H1 (cell line): ENCODE measurements around the gene MRPS27. TPM values are rescaled to one million over a fixed set of nuclear protein-coding genes. Genes with fewer than 3 reads are reported as not detected.

ENCODE experiments used
- CTCF ChIA-PET: fragments of 300-600 bp; sonication (Branson Sonifier 250); formaldehyde crosslinking; loops from one replicate; lab custom pipeline; 2021; ENCODE audit not compliant: partially characterized antibody; lab: Charles Lee
- POLR2A ChIA-PET: fragments of 300-600 bp; sonication (Branson Sonifier 250); formaldehyde crosslinking; loops from one replicate; lab custom pipeline; 2021; ENCODE audit warnings: inconsistent platforms; ENCODE audit not compliant: partially characterized antibody; lab: Charles Lee
- DNase-seq, 2 experiments: peaks; one replicate each; pipeline versions ENCODE4 v3.0.0 to v3.0.0-alpha.2; 2010 to 2022; ENCODE audit warnings: low spot score in 2 of 2, low read depth in 1 of 2, mixed read lengths in 1 of 2
- FAIRE-seq: peaks from 2 replicates; lab custom pipeline; 2011; peaks lifted over from hg19 to GRCh38; lab: Jason Lieb, UNC
- H2AFZ ChIP-seq: 2 replicates; pipeline ENCODE4 v1.8.1; 2012; ENCODE audit warnings: low read length, inconsistent platforms
- H2AK5ac ChIP-seq: 2 replicates; pipeline ENCODE4 v1.6.1; 2013; ENCODE audit warnings: low read depth, low read length
- H2BK120ac ChIP-seq: replicated peaks from 2 replicates; pipeline ENCODE3; 2013; ENCODE audit warnings: low read depth, low read length, inconsistent platforms
- H2BK12ac ChIP-seq: 2 replicates; pipeline ENCODE4 v1.6.1; 2013; ENCODE audit warnings: low read depth, low read length
- H2BK15ac ChIP-seq: 2 replicates; pipeline ENCODE4 v1.6.1; 2013; ENCODE audit warnings: low read length
- H2BK20ac ChIP-seq: 2 replicates; pipeline ENCODE4 v1.6.1; 2013; ENCODE audit warnings: low read length
- H2BK5ac ChIP-seq: 2 replicates; pipeline ENCODE4 v1.6.1; 2013; ENCODE audit warnings: low read depth, low read length
- H3K14ac ChIP-seq: 2 replicates; pipeline ENCODE4 v1.6.1; 2013; ENCODE audit warnings: inconsistent platforms; ENCODE audit not compliant: insufficient read length
- H3K18ac ChIP-seq: 2 replicates; pipeline ENCODE4 v1.6.1; 2013; ENCODE audit warnings: low read length; ENCODE audit errors: extremely low read depth
- H3K23ac ChIP-seq: 2 replicates; pipeline ENCODE4 v1.6.1; 2013; ENCODE audit warnings: inconsistent platforms; ENCODE audit not compliant: insufficient read length
- H3K23me2 ChIP-seq: 2 replicates; pipeline ENCODE4 v1.6.1; 2013; ENCODE audit warnings: low read depth, low read length
- H3K27ac ChIP-seq: 2 replicates; pipeline ENCODE4 v1.6.1; 2011; ENCODE audit warnings: low read depth, low read length, inconsistent platforms
- H3K27me3 ChIP-seq, 4 experiments: replicated peaks in 1 of 4; 1 replicate in 1 of 4; 2 replicates in 3 of 4; pipeline versions ENCODE4 v1.6.1 to v1.8.1; 2011 to 2013; ENCODE audit warnings: low read length in 3 of 4, mild to moderate bottlenecking in 3 of 4, inconsistent platforms in 2 of 4, mixed read lengths in 2 of 4, moderate library complexity in 1 of 4; ENCODE audit not compliant: control insufficient read depth in 3 of 4, insufficient read depth in 3 of 4; ENCODE audit errors: extremely low read depth in 1 of 4
- H3K36me3 ChIP-seq, 4 experiments: 2 replicates each; pipeline versions ENCODE4 v1.6.1 to v1.8.1; 2011 to 2013; ENCODE audit warnings: mild to moderate bottlenecking in 4 of 4, low read length in 3 of 4, moderate library complexity in 2 of 4, control low read depth in 1 of 4, inconsistent platforms in 1 of 4; ENCODE audit not compliant: insufficient read depth in 4 of 4, control insufficient read depth in 2 of 4
- H3K4ac ChIP-seq: replicated peaks from 2 replicates; pipeline ENCODE3; 2013; ENCODE audit warnings: low read length, low read depth, mixed read lengths, inconsistent platforms; ENCODE audit not compliant: insufficient read length
- H3K4me1 ChIP-seq, 4 experiments: replicated peaks in 1 of 4; 1 replicate in 1 of 4; 2 replicates in 3 of 4; pipeline versions ENCODE4 v1.6.1 to v1.8.1; 2011 to 2013; ENCODE audit warnings: low read length in 3 of 4, inconsistent platforms in 2 of 4, mixed read lengths in 1 of 4; ENCODE audit not compliant: insufficient read depth in 4 of 4, control insufficient read depth in 3 of 4
- H3K4me2 ChIP-seq, 2 experiments: 2 replicates each; pipeline versions ENCODE4 v1.6.1 to v1.8.1; 2011 to 2013; ENCODE audit warnings: low read depth in 2 of 2, low read length in 2 of 2, control low read depth in 1 of 2, inconsistent platforms in 1 of 2, mild to moderate bottlenecking in 1 of 2; ENCODE audit not compliant: insufficient read depth in 1 of 2
- H3K4me3 ChIP-seq, 4 experiments: fragments of 200-600, 300-600 bp in 1 of 4; sonication (generic), shearing (Covaris generic), sonication (Bioruptor Twin) in 1 of 4; 2 replicates each; pipeline versions ENCODE4 v1.5.1 to v1.8.1; 2011 to 2016; ENCODE audit warnings: low read length in 4 of 4, low read depth in 3 of 4, control low read depth in 2 of 4, inconsistent platforms in 2 of 4, mild to moderate bottlenecking in 2 of 4, mixed read lengths in 1 of 4, moderate library complexity in 1 of 4; ENCODE audit not compliant: insufficient read depth in 2 of 4; ENCODE audit errors: extremely low read depth in 1 of 4
- H3K56ac ChIP-seq: replicated peaks from 2 replicates; pipeline ENCODE3; 2013; ENCODE audit warnings: low read depth, mild to moderate bottlenecking, mixed read lengths, low read length, inconsistent platforms; ENCODE audit not compliant: insufficient read length
- H3K79me1 ChIP-seq: 2 replicates; pipeline ENCODE4 v1.6.1; 2013; ENCODE audit warnings: low read depth, low read length, control low read depth
- H3K79me2 ChIP-seq, 2 experiments: 2 replicates each; pipeline versions ENCODE4 v1.6.1 to v1.8.1; 2012 to 2013; ENCODE audit warnings: low read length in 2 of 2, mild to moderate bottlenecking in 2 of 2, inconsistent platforms in 1 of 2; ENCODE audit not compliant: insufficient read depth in 2 of 2, control insufficient read depth in 1 of 2
- H3K9ac ChIP-seq, 4 experiments: replicated peaks in 1 of 4; 1 replicate in 1 of 4; 2 replicates in 3 of 4; pipeline versions ENCODE4 v1.6.1 to v1.8.1; 2011 to 2013; ENCODE audit warnings: low read depth in 3 of 4, low read length in 3 of 4, control low read depth in 2 of 4, mild to moderate bottlenecking in 2 of 4, moderate library complexity in 2 of 4, inconsistent platforms in 1 of 4; ENCODE audit errors: extremely low read depth in 1 of 4
- H3K9me3 ChIP-seq, 2 experiments: 2 replicates each; pipeline versions ENCODE4 v1.6.1 to v1.8.1; 2012 to 2013; ENCODE audit warnings: mild to moderate bottlenecking in 2 of 2, moderate library complexity in 2 of 2, control low read depth in 1 of 2, inconsistent platforms in 1 of 2, low read depth in 1 of 2, low read length in 1 of 2, mixed read lengths in 1 of 2; ENCODE audit not compliant: insufficient read depth in 2 of 2
- H4K20me1 ChIP-seq, 2 experiments: replicated peaks in 1 of 2; 2 replicates each; pipeline versions ENCODE3 to v1.8.1; 2011 to 2013; ENCODE audit warnings: inconsistent platforms in 2 of 2, low read length in 2 of 2, mild to moderate bottlenecking in 1 of 2; ENCODE audit not compliant: insufficient read depth in 2 of 2, control insufficient read depth in 1 of 2
- H4K5ac ChIP-seq: 2 replicates; pipeline ENCODE4 v1.6.1; 2013; ENCODE audit warnings: low read length, low read depth, mixed read lengths, inconsistent platforms; ENCODE audit not compliant: insufficient read length
- H4K8ac ChIP-seq: 2 replicates; pipeline ENCODE4 v1.8.0; 2013; ENCODE audit warnings: mild to moderate bottlenecking, moderate library complexity, low read length, inconsistent platforms; ENCODE audit not compliant: insufficient read depth; ENCODE audit errors: extremely low read depth
- H4K91ac ChIP-seq: replicated peaks from 2 replicates; pipeline ENCODE3; 2013; ENCODE audit warnings: low read length, mixed read lengths, inconsistent platforms; ENCODE audit not compliant: insufficient read length
- GABPA ChIP-seq: IDR thresholded peaks from 2 replicates; pipeline ENCODE4 v1.6.1; 2011; ENCODE audit warnings: mild to moderate bottlenecking, low read length, moderate library complexity, borderline replicate concordance; ENCODE audit not compliant: insufficient read depth
- SAP30 ChIP-seq: fragments of 300-600 bp; sonication (generic); IDR thresholded peaks from 2 replicates; pipeline ENCODE4 v1.7.1; 2012; ENCODE audit warnings: low read length, moderate library complexity, mild to moderate bottlenecking, inconsistent platforms; ENCODE audit not compliant: insufficient read depth, insufficient replicate concordance
- WGBS, 2 experiments: shearing (Covaris generic) in 1 of 2; methylation state at CpG; one replicate each; pipeline versions ENCODE4 v1.1.6 to v1.1.7; 2013 to 2015; ENCODE audit warnings: low lambda C conversion rate in 2 of 2, mixed read lengths in 2 of 2, inconsistent platforms in 1 of 2, low coverage in 1 of 2, missing lambda C conversion rate in 1 of 2; ENCODE audit not compliant: insufficient replicate concordance in 2 of 2, insufficient coverage in 1 of 2, insufficient read length in 1 of 2; ENCODE audit errors: extremely low coverage in 1 of 2, missing lambda C conversion rate in 1 of 2; 5-methylcytosine and 5-hydroxymethylcytosine counted together
- polyA plus RNA-seq, 7 experiments: library from polyadenylated mRNA; depleted of rRNA in 3 of 7; stranded (reverse) in 5 of 7; unstranded in 2 of 7; fragments of >200 nt in 5 of 7; fragments of 200-250 nt in 2 of 7; gene quantifications; 1 replicate in 5 of 7; 2 replicates in 1 of 7; 4 replicates in 1 of 7; pipeline versions ENCODE4 v1.2.1 to v1.2.3, GENCODE V29; 2011 to 2013; ENCODE audit warnings: missing spikeins in 2 of 7, mixed read lengths in 2 of 7
- total RNA-seq: library from RNA; stranded (reverse); fragmentation: NEBNext Ultra II Directional; extraction: Animal tissue kit (Norgen Biotek cat#: 25700); gene quantifications from 2 replicates; pipeline ENCODE4 v1.2.1, GENCODE V29; 2021
- TF ChIP-seq, protein P1 (sequence below): IDR thresholded peaks from 2 replicates; pipeline ENCODE4 v1.6.1; 2012; ENCODE audit warnings: inconsistent platforms

The MRPS27 gene
- total and polyA plus RNA-seq, 2 of the 8 experiments (the other 6 are each of a cell fraction or from before 2014, with no cell fraction given): 93.2 to 102 TPM

DNA sequence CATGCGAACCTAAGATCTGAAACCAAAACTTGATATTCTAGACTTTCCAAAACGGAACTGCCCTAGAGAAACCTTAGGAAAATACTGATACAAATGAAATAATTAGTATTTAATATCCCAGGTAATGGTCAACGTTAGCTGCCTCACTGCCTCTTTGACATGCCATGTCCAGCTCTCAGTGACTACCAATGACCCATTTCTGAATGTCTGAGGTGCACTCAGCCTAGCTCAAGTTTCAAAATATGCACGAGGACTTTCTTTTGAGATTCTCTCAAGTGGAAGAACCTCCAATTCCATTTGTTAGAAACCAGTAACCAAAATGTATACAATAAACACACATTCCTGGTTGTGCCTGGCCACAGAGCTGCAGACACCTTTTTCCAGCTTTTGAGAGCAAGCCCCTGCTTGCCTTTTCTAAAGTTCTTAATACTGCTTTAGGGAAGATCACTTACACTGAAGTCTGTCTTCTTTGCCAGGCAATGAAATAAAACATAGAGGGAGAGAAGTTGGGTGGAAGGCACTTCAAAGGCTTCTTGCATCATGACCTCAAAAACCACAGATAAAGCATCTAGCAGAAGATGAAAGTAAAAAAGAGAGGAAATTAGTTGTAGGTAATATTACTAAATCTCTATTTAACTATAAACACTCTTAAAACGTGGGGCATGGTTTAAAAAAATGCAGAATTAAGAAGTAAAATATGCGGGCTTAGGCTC is 87.9 kb downstream of the MRPS27 start:
- no peak overlapping the region for H3K4me2 ChIP-seq
- H3K4ac ChIP-seq: no peak overlapping the region
- no peaks in the 10 kb centered on the region for H4K20me1 ChIP-seq
- H3K79me1 ChIP-seq: no peaks in the 10 kb centered on the region
- H3K4me3 ChIP-seq: no peak overlapping the region
- no peak overlapping the region for H2BK15ac ChIP-seq
- H3K9ac ChIP-seq: no peak overlapping the region
- peaks cover 0 to 11% (median 8%) of the 10 kb centered on the region in 4 experiments; a peak in 4 of 7 replicates for H3K4me1 ChIP-seq
- no peaks in the 10 kb centered on the region for H3K79me2 ChIP-seq
- no peak overlapping the region for H4K5ac ChIP-seq
- H4K8ac ChIP-seq: no peak overlapping the region
- no peak overlapping the region for H3K27ac ChIP-seq
- ChIA-PET CTCF (interaction anchor here (0.8 to 0.9 kb wide), 2 partner anchors 13 to 48 kb away, joined by 3 to 4 read pairs; no protein-coding TSS in a partner anchor), POLR2A (interaction anchor here (0.6 to 1.5 kb wide), 2 partner anchors 19 to 53 kb away, joined by 4 to 5 read pairs; no protein-coding TSS in a partner anchor)
- no peaks in the 10 kb centered on the region for H3K27me3 ChIP-seq
- no peak overlapping the region for H2BK20ac ChIP-seq
- H2BK12ac ChIP-seq: no peak overlapping the region
- H3K18ac ChIP-seq: no peak overlapping the region
- no peak overlapping the region for H2BK120ac ChIP-seq
- WGBS, 2 experiments: 88% methylated on average over 6 of the region's 6 CpGs; no CpG with 5 or more reads in 1 of the 2 experiments
- peaks cover 3 to 20% (median 8%) of the 10 kb centered on the region in 4 experiments; a peak in 6 of 8 replicates for H3K36me3 ChIP-seq
- no peak for DNase-seq
- no peak for FAIRE-seq
- no peak overlapping the region for H2AFZ ChIP-seq
- H2BK5ac ChIP-seq: no peak overlapping the region
- TF ChIP-seq, protein P1, sequence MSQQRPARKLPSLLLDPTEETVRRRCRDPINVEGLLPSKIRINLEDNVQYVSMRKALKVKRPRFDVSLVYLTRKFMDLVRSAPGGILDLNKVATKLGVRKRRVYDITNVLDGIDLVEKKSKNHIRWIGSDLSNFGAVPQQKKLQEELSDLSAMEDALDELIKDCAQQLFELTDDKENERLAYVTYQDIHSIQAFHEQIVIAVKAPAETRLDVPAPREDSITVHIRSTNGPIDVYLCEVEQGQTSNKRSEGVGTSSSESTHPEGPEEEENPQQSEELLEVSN: no peak
- TF ChIP-seq SAP30: no peak
- TF ChIP-seq GABPA: no peak
- H3K23ac ChIP-seq: no peak overlapping the region
- H3K14ac ChIP-seq: no peak overlapping the region
- H3K56ac ChIP-seq: no peak overlapping the region
- no peak overlapping the region for H4K91ac ChIP-seq
- no peaks in the 10 kb centered on the region for H3K9me3 ChIP-seq
- no peak overlapping the region for H2AK5ac ChIP-seq
- no peaks in the 10 kb centered on the region for H3K23me2 ChIP-seq
